Left lobe of liver (tissue), 2 donors: ENCODE data around the gene CFAP46. TPM values are rescaled to one million over a fixed set of nuclear protein-coding genes. Genes with fewer than 3 reads are reported as not detected.

Experiments used
- ATAC-seq: fragments of 200-7000 bp; cut with Tn5 transposase; one replicate; pipeline ENCODE4 v1.9.1; 2020; ENCODE audit warnings: mild to moderate bottlenecking, moderate library complexity
- DNase-seq: peaks from one replicate; pipeline ENCODE4 v3.0.0-alpha.2; 2020; ENCODE audit warnings: low spot score
- total RNA-seq: library from RNA; stranded (reverse); gene quantifications from one replicate; pipeline ENCODE4 v1.2.1, GENCODE V29; 2021
- donor health status: DM: no; HTN: no; CAD: no; lungs with moderate emphysema.
- donor health status: DM: no; HTN: yes; CAD: no.

CFAP46 gene
- total RNA-seq, 1 donor from 2014 or later = 0.08 TPM

GRCh38 chr10:132813001-132813401 lies 129.4 kb downstream of the CFAP46 start:
- no peak for DNase-seq
- no peak for ATAC-seq

- DNase-seq = no peak
- ATAC-seq = no peak
These were observed 129.8 kb downstream of the CFAP46 start for GRCh38 chr10:132812520-132812919.

- DNase-seq = no peak
- no peak for ATAC-seq
These were observed 130.4 kb downstream of the CFAP46 start for GRCh38 chr10:132811891-132812481.

GRCh38 chr10:132810807-132811700 lies 131.3 kb downstream of the CFAP46 start:
- no peak for DNase-seq
- ATAC-seq = peak; percentile 12

DNA sequence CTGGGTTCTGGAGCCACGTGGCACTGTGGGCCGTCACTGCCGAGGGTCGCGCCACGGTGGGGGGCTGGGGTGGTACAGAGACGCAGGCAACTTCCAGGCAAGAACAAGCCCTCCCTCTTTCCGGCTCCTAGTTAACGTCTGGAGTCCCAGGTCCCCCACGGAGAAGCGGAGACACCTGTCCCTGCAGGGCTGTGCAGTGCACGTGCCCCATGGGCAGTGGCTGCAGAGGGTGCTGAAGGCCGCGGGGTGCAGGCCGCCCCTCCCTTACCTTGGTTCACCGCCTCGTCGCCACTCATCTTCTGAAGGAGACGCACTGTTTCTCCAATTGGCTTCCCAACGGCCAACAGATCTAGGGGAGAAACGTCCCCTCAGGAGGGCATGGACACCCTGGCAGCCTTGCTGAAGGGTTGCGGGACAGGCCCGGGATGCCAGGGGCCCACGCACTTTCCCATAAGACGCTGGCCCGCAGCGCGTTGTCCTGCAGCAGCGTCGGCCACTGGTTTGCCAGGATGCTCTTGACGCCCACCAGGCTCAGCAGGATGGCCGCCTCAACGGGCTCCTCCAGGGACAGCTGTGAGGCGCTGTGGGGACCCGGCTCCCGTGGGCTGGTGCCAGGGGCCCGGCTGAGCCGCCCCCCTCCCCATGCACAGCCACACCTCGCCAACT lies 132.1 kb downstream of the CFAP46 start:
- no peak for ATAC-seq
- no peak for DNase-seq

DNA sequence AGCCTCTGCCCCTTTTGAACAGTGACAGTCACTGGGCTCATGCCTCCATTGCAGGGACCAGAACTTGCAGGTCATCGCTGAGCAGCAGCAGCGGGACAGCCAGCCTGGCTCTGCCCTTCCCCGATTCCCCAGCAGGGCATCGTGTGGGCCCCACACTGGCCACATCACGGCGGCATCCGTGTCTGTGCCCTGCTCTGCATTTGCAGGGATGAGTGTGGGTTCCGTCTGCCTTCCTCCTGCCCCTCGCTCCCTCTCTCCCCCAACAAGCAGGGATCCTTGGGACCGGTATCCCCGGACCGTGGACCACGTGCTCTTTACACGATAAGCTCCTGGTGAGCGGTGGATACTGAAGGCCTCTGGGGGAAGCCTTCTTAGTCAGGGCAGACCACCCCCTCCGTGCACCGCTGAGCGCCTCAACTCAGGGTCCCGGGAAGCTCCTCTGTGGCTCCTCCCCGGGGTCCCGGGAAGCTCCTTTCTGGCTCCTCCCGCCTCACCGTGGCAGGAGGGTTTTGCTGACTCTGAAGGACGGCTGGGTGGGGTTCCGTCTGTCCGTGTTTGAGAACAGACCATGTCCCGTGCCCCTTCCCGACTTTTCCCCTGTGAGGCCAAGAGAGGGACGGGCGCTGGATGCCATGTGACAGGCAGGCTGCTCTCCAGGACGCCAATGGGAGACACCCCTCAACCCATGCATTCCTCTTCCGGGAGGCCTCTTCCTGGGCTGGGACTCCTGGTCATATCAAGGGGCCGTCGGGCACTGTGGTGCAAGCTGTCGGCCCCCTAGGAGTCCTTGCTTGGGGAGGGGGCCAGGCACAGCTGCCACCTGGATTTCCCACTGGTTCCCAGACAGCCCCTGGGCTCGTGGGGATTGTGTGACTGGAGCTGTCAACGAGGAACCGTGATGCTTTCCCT lies 132.9 kb downstream of the CFAP46 start:
- no peak for ATAC-seq
- DNase-seq = no peak

DNA sequence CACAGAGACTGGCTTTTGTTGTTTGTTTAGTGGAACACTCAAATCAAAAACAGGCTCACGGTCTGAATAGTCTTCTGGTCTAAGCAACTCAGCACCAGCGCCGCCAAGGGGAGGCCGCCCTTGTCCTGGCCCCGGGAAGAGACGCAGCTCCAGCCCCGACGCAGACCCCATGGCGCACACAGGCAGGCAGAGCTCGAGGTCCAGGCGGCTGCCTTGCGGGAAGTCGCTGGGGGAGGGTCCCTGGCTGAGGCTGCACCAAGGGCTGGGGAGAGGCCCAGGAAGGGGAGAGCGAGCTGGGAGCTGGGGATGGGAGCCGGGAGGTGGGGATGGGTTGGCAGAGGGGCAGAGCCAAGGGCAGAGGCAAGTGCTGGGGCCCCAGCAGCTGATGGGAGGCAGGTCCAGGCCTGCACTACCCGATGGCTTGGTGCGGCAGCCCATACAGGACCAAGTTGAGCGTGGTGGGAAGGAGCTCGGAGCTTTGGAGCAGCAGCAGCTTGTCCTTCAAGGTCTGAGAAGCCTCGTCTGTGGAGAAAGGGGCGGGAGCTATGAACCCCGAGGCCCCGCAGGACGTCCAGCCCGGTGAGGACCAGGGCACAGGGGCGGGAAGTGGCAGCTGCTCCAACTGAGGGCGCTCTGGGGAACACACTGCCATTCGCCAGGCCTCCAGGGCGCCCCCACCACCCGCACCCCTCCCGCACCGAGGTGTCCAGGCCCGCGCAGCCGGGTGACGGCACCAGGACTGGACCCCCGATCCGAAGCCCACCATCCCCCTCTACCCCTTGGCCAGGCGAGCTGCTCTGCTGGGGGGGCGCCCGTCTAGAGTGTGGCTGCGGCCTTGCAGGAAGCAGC lies 133.8 kb downstream of the CFAP46 start:
- ATAC-seq (no peak), DNase-seq (no peak)

GRCh38 chr10:132807621-132808049 lies 134.7 kb downstream of the CFAP46 start:
- ATAC-seq = no peak
- no peak for DNase-seq

DNA sequence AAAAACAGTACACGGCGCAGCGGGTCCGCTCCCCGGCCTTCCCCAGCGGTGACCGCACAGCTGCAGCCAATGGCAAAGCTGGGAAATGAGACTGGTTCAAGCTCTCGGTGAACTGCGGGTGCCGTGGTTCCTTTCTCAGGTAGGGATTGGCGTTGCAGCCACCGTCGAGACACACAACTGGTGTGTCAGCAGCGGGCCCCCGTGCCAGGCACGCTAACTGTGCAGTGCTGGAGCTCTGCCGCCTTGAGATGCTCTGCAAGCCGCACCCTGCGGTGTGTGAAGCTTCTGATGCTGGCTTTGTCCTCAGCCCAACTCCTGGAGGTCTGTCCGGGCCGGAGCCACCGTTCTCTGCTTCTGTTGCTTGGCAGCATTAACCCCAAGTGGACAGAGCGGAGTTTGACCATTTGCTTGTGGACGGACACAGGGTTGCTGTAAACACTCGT lies 135.8 kb downstream of the CFAP46 start:
- no peak for ATAC-seq
- DNase-seq = no peak

GRCh38 chr10:132806110-132806509 lies 136.3 kb downstream of the CFAP46 start:
- no peak for DNase-seq
- no peak for ATAC-seq

DNA sequence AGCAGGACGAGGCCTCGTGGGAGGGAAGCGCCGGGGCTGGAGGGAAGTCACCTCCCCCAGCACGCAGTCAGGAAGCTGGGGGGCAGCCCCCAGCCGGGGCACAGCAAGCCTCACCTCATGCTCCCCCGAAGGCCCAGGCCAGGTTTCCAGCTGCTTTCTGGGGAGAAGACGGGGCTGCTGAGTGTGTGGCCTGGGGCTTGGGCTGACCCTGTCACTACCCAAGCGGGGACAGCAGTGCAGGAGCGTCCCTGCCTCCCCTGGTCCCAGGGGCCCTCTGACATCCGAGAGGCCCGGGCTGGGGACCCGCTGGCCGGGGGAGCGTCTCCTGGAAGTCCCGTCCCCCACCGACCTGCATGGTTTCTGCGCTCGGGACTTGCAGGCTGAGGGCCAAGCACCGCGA lies 136.8 kb downstream of the CFAP46 start:
- ATAC-seq = no peak
- no peak for DNase-seq

DNA sequence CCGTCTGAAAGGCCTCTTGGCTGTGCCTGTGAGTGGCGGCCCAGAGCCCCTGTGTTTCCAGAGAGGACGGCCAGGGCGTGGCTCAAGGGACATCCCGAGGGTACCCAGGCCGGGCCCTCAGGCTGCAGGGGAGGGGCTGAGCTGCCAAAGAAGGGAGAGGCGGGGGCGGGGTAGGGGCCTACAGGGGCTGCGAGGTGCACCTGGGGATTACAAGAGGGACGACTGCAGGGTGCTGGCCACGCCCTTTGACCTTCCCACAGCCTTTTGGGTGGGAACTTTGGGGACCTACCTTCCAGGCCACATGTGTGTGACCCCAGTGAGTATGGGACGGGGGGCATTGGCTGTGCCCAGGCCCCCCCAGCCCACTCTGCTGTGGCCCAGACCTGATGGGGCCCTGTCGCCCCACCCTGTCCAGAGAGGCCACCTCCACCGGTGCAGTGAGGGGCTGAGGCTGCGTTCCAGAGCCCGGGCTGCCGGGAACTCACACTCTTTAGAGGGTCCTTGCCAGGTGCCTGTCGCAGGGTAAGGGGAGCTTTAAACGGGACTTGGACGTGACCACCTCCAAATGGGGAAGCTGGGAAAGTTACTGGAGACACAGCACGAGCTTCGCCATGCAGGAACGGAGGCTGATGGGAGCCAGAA lies 137.5 kb downstream of the CFAP46 start:
- ATAC-seq (no peak), DNase-seq (no peak)

DNA sequence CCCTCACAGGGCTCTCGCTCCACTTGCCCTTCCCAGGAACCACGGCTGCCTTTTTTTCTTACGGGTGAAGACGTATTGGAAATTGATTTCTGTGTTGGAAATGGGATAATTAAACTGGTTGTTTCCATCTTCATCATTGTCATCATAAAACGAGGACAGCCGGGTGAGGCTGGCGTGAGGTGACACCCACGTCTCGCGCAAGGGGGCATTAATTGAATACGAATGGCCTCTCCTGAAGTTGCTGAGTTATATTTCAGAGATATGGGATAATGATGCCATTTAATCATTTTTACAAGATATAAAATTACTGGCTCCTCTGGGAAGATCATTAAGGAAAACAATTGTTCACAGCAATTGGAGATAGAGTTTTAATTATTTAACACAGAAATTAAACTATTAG lies 138.1 kb downstream of the CFAP46 start:
- DNase-seq (no peak), ATAC-seq (no peak)

DNA sequence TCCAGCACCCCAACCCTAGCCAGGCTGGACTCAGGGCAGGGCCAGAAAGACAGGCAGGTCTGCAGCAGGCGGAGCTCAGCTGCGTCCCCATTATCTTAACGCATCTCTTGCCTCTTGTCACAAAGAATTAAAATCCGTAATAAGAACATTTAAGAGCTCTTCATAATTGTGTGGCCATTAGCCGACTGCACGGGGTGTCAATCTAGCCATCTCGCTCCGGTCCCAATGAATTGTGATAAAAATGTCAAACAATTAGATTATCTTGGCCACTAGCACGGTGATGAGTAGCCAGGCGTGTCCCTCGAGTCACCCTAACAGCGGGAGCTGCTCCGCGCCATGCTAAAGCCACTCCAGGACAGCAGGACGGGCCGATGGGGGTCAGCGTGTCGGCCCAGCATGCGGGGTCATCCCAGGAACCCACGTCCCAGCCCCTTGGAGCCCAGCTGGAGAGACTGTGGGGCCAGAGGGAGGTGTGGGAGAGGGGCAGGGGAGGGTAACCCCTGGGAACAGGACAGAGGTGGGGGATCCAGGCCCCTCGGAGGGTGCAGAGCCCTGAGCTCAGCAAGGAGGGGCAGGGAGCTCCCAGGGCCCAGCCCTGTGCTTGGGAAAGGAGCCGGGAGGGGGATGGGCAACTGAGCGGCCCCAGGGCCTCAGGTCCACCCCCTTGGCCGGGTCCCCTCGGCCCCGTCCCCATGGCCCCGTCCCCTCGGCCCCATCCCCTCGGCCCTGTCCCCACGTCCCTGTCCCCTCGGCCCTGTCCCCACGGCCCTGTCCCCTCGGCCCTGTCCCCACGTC lies 138.8 kb downstream of the CFAP46 start:
- DNase-seq (no peak), ATAC-seq (no peak)

DNA sequence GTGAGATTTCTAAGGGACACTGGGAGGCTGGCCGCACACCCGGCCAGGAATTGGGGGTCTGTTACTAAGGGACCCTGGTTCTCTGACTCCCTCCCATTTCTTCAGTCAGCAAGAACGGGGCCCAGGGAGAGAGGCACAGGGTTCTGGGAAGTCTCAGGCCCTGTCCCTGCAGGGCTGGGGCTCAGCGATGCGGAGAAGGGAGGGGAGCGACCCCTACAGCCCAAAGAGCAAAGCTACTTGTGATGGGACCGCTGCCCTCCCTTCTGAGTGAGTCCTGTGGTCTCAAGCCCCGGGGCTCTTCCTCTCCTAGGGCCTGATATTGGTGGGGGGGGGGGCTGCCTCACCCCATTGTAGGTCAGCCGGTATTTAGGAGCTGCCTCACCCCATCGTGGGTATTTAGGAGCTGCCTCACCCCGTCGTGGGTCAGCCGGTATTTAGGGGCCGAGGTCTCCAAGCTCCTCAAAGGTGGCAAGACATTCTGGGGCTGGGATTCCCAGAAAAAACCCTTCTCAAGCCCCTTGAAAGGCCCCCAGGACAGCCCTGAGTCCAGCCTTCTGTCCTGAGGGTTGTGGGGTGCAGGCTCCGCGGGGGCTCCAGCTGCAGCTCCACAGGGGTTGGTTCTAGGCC lies 139.6 kb downstream of the CFAP46 start:
- no peak for DNase-seq

DNA sequence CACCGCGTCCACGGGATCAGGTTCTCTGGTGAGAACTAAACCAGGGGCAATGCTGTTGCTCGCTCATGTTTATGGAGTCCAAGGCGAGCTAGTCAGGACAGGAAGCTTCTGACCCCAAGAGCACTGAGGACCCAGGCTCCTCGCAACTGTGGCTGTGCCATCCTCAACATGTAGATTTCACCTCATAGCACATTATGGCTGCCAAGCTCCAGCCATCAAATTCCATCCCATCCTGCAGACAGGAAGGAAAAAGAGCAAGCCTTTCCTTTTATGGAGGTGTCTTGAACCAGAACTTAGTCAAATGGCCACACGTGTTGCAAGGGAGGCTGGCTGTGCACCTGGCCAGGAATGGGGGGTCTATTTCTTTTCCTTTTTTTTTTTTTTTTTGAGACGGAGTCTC lies 140.3 kb downstream of the CFAP46 start:
- no peak for ATAC-seq
- no peak for DNase-seq

More for the DNA sequence above, 139.6 kb downstream of the CFAP46 start:
- no peak for ATAC-seq

DNA sequence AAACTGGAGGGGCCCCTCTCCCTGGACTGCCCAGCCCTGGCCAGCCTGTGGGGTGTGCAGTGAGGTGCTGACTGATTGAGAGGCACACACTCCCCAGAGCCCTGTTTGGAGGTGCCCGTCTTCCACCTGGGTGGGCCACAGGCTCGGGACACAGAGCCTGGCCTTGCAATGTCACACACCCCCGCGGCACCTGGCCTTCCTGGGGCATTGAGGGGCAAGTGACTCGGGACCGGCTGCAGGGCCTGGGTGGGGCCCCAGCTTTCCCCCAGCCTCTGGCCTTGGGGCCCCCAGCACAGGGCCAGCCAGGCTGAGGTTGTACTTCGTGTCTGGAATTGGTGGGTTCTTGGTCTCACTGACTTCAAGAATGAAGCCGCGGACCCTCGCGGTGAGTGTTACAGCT lies 142.5 kb downstream of the CFAP46 start:
- DNase-seq = no peak

DNA sequence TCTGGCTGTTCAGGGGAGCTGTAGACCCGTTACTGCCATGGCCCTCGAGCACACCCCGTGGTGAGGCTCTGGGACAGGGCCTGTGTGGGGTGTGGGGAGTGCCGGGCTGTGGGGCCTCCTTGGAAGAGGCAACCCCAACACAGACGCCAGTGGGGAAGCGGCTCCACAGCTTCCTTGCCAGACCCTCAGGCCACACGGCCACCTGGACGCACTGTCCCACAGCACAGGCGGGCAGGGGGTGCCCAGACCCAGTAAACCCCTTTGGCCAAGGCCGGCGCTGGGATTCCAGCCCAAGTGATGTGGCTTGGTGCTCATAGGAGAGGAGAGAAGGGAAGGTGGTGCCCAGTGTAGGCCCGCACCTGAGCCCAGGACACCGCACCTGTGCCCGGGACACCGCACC lies 143.5 kb downstream of the CFAP46 start:
- ATAC-seq (no peak), DNase-seq (no peak)

More for the DNA sequence above, 142.5 kb downstream of the CFAP46 start:
- no peak for ATAC-seq
